HL-60 (cell line): Measurements from ENCODE around the gene WDR3.

Source experiments
- DNase-seq, 2 experiments: peaks; one replicate each; pipeline ENCODE4 v3.0.0-alpha.2; 2010 to 2020; ENCODE audit warnings: low read depth in 1 of 2, low spot score in 1 of 2
- H3K27ac ChIP-seq: fragments of 250-450 bp; sonication (Bioruptor Pico); replicated peaks from 2 replicates; pipeline ENCODE4 v1.5.1; 2020; ENCODE audit warnings: mild to moderate bottlenecking, moderate library complexity
- H3K27me3 ChIP-seq: fragments of 250-450 bp; sonication (Bioruptor Pico); 2 replicates; pipeline ENCODE4 v1.5.1; 2021; ENCODE audit warnings: mild to moderate bottlenecking, moderate library complexity; ENCODE audit not compliant: insufficient read depth, poor library complexity, severe bottlenecking
- H3K4me3 ChIP-seq: replicated peaks from 2 replicates; pipeline ENCODE4 v1.5.1; 2011; ENCODE audit warnings: mild to moderate bottlenecking, control low read depth, low read length; ENCODE audit not compliant: insufficient read depth
- CTCF ChIP-seq: IDR thresholded peaks from one replicate; pipeline ENCODE4 v1.5.1; 2011; ENCODE audit warnings: low read length, control low read depth, inconsistent platforms; ENCODE audit not compliant: insufficient read depth
- GABPA ChIP-seq: IDR thresholded peaks from 2 replicates; pipeline ENCODE4 v1.6.1; 2012; ENCODE audit warnings: low read depth
- POLR2AphosphoS5 ChIP-seq: IDR thresholded peaks from 2 replicates; pipeline ENCODE4 v1.6.1; 2012; ENCODE audit warnings: low read depth
- SPI1 ChIP-seq: IDR thresholded peaks from 2 replicates; pipeline ENCODE4 v1.6.1; 2012; ENCODE audit warnings: low read depth, mild to moderate bottlenecking, borderline replicate concordance
- TF ChIP-seq, protein P1 (sequence below): IDR thresholded peaks from 2 replicates; pipeline ENCODE4 v1.6.1; 2012; ENCODE audit warnings: low read depth; ENCODE audit not compliant: insufficient replicate concordance

WDR3 gene

DNA sequence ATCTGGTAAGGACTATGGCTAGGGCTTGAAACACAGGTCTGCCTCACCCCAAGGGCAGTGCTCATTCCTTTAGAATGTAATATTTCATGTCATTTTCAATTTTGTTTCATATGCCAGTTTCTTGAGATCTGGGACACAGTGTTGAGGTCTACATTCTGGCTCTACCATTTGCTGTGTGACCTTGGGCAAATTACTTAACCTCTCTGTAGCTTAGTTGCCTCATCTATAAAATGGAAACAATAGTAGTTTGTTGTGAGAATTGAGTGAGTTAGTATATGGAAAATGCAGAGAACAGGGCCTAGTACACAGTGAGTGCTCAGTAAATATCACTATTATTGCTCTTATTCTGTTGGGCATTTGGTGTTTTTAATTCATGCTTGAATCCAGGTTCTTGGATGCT lies 84.4 kb downstream of the WDR3 start:
- DNase-seq: no peak

More for the DNA sequence above, 84.4 kb downstream of the WDR3 start:
- Histone ChIP-seq H3K4me3 (no peak overlapping the region), H3K27ac (no peak overlapping the region), H3K27me3 (no peaks in the 10 kb centered on the region)
- TF ChIP-seq, protein P1, sequence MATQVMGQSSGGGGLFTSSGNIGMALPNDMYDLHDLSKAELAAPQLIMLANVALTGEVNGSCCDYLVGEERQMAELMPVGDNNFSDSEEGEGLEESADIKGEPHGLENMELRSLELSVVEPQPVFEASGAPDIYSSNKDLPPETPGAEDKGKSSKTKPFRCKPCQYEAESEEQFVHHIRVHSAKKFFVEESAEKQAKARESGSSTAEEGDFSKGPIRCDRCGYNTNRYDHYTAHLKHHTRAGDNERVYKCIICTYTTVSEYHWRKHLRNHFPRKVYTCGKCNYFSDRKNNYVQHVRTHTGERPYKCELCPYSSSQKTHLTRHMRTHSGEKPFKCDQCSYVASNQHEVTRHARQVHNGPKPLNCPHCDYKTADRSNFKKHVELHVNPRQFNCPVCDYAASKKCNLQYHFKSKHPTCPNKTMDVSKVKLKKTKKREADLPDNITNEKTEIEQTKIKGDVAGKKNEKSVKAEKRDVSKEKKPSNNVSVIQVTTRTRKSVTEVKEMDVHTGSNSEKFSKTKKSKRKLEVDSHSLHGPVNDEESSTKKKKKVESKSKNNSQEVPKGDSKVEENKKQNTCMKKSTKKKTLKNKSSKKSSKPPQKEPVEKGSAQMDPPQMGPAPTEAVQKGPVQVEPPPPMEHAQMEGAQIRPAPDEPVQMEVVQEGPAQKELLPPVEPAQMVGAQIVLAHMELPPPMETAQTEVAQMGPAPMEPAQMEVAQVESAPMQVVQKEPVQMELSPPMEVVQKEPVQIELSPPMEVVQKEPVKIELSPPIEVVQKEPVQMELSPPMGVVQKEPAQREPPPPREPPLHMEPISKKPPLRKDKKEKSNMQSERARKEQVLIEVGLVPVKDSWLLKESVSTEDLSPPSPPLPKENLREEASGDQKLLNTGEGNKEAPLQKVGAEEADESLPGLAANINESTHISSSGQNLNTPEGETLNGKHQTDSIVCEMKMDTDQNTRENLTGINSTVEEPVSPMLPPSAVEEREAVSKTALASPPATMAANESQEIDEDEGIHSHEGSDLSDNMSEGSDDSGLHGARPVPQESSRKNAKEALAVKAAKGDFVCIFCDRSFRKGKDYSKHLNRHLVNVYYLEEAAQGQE: no peak
- TF ChIP-seq POLR2AphosphoS5 (no peak), CTCF (no peak), GABPA (no peak), SPI1 (no peak)
